Right hindlimb (tissue), 1 donor: ENCODE measurements around the gene LAMA5.

Source experiments
- DNase-seq: peaks from one replicate; pipeline ENCODE4 v3.0.0-alpha.2; 2018

The LAMA5 gene

DNA sequence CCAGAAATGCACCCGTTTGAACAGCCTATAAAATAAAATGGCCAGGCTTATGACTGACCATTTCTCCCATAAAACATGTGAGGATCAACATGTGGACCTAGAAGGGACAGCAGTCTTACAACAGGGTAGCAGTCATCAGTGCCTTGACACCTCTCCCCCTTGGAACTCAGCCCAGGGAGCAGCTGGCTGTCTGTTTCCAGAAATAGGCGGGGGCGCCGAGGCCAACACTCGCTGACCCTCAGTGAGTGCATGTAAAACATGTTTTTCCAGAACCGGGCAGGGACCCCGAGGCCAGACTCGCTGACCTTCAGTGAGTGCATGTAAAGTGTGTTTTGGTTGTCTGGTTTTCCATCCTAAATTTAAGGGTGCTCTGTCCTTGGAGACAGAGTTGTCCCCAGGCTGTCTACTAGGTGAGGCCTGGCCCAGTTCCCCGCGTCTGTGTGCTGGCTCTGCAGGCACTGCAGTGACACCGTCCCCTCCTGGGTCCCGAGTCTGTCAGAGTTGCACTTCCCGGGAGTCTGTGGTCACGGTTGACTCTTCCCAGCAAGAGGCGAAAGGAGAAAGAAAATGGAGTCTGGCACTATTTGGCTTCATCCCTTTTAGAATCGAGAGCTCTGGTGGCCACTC is 84.1 kb downstream of the LAMA5 start:
- DNase-seq: no peak

DNA sequence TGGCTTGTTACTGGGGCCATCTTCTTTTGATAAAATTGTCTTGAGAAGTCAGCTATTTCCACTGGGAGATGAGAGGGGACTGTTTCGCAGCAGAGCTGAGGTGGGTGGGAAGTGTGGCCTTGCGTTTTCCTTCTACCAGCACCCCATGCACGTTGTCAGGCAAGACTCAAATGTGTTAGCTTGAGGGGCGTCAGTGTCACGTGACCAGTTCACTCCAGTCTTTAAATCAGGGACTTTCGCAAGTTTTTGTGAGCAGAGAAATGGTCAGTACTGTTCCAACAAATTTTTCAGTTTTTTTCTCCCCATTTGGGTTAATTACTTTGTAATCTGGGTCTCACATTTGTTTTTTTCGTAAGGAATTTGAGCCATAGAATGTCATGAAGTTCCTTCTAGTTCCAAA is 85.0 kb downstream of the LAMA5 start:
- no peak for DNase-seq

DNA sequence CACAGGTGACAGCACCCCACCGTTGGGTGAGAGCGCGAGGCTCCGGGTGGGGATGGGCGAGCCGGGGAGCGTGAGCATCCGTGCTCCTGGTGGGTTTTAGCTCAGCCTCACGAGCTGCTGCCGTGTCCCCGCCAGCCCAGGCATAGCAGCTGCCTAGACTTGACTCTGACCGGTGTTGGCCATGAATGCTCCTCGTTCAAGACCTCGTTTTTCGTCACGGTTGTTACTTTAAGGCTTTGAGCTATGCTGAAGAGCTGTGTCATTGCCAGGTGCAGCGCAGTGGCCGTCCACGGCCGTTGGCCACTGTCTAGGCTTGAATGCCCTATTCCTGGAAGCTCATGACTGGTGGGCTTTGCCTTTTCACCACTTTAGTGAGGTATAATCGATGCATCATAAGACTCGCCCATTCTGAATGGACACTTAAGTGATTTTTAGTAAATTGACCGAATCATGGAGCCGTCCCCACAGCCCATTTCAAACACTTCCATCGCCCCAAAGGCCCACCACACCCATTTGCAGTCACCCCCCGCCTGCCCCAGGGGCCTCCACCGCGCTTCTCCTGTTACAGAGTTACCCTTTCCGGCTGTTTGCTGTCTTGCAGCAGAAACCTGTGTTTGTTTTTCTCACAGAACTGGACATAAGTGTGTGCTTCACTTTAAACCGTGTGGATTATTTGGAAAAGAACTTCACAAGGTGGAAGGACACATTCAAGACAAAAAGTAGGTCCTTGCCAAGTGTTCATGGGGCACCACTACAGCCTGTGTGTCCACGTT is 85.8 kb downstream of the LAMA5 start:
- DNase-seq: no peak

DNA sequence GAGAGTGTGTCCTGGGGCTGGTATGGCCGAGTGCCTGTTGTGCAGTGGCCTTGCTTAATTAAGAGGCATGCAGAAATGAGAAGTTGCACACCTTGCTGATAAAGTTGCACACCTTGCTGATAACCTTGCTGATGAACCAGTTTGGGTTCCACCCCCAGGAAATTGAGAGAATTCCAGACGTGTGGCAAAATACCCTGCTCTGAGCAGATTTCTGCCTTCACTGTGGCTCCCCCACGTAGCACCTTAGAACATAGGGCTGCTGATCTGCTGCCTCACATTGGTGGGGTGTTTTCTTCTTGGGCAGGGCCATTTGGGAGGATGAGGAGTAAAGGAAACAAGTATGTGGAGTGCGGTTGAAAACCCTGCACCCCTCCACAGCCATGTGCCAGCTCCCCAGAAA is 86.8 kb downstream of the LAMA5 start:
- DNase-seq: no peak

DNA sequence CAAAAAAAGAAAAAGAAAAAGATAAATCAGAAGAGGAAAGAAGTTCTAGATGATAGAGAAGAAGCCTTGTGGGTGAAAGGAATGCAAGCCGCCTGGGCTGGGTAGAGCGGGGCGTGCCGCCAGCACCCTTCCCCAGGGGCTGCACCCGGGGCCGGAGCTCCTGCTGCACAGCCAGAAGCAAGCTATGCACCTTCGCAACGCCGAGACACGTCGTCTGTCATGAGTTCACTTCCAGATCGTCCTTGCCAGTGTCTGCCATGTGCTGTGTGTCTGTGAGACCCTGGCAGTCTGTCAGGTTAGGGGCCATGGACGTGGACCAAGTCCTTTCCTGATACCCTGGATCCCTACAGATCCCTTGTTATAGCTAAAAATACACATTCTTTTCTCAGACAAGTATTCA is 89.9 kb downstream of the LAMA5 start:
- no peak for DNase-seq

DNA sequence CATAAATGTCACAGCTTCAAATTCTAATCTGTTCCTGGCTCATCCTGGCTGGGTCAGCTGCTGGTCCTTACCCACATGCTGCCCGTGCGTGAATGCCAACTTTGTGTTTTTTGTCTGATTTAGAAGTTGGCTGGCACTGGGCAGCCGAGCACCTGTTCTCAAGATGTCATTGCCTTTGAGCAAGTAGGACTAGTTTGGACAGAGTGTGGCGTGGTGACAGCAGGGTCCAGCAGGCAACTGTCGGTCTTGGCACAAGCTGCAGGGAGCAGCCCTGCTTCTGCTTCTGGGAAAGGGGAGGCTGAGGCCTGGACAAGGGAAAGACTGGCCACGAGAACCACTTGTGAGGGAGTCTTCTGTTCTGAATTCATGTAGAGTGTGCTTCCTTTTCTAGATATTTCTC is 90.7 kb downstream of the LAMA5 start:
- DNase-seq: peak; percentile 77

DNA sequence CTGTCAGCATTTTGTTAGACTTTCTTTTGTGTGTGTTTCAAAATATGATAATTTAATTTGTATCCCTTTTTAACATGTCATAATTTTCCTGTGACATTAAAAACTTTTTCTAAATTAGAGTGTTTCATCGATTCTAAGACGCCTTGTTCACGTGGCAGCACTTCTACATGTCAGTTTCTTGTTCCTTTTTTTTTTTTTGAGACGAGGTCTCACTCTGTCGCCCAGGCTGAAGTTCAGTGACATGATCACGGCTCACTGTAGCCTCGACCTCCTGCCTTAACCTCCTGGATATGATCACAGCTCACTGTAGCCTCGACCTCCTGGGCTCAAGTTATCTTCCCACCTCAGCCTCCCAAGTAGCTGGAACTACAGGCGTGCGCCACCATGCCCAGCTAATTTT is 91.9 kb downstream of the LAMA5 start:
- DNase-seq: no peak

DNA sequence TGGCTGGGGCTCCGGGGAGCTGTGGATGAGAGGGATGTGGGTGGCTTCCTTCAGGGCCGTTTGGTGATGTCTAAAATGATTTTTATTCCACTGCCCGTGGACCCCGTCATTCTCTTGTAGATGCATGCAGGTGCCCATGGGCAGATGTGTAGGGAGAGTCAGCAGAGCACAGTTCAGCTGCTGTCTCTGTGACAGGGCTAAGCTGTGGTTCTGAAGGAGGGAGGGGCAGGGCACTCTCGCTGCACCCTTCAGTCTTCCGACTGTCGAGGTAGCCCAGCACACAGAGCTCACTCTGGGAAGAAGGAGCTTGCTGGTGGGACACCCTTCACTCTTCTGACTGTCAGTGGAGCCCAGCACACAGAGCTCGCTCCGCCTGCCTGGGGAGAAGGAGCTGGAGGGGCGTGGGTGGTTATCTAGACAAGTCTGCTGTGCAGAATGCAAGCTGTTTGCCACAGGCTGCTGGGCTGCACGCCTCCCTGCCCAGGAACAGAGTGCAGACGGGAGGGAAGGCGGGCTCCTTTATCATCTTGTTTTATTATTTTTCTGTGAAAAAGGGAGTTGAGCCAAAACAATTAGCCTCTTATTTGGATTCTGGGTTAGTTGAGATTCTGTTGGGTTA is 92.7 kb downstream of the LAMA5 start:
- DNase-seq: no peak

DNA sequence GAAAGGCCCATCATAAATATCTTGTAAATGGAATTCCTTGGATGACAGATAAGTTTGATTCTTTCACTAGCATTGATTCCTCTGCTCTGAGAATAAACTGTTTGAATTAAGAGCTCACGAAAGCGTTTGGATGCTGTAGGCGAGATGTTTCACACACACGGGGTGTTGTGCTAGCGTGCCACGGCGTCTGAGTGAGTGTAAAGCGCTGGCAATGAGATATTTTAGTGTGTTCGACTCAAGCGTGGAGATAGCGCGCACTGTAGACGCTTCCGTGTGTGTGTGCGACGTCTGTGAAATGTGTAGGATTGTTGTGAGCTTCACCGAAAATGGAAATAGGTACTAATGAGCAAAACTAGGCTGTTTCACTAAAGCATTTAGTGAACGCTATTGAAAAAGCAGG is 93.7 kb downstream of the LAMA5 start:
- no peak for DNase-seq

DNA sequence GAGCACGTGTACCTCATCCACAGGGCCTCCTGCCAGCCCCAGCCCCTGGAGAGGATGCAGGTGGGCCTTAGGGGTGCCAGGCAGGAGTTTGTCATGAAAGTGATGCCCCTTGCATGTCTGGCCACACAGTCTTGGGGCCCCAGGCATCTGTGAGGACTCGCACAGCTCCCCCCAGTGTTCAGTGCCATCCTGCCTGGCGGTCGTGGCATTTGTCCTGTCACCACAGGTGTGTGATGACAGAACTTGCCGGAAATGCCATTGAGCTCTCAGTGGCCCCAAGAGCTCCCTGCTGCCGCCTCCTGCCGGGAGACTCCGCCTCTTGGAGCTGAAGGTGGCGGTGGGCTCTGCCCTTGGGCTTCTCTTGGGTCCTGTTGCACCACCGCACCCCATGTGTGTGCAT is 94.9 kb downstream of the LAMA5 start:
- DNase-seq: no peak

DNA sequence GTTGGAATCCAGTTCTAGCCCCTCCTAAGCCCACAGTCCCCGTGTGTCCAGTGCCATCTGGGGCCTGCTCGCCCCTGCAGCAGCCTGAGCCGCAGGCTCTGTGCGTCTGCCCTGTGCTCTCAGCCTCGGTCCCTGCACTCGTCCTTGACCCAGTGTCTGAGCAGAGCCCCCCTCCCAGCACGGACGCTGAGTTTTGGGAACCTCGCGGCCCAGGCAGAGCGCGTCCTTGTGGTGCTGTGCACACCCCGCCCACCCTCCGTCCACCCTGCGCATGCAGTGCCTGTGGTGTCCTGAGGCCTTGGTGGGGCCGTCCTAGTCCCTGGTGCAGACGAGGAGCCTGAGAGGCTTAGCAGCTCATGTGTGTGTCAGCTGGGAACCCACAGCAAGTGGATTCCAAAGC is 97.2 kb downstream of the LAMA5 start:
- no peak for DNase-seq

DNA sequence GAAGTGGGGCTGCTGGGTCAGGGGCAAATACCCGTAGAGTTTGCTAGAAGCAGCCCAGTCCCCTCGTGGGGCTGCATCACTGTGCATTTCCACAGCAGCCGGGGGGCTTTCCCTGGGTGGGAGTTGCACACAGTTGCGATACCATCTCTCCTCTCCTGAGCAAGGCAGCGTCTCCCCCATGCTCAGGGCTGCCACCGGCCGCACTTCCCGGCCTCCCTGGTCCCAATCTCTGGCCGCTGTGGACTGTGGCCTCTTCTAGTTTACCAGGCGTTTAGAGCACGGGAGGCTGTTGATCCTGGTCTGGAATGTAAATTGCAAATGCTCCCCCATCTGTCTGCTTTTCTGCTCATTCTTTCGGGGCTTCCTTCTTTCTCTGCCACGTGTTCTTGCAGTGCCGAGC is 97.7 kb downstream of the LAMA5 start:
- DNase-seq: no peak

DNA sequence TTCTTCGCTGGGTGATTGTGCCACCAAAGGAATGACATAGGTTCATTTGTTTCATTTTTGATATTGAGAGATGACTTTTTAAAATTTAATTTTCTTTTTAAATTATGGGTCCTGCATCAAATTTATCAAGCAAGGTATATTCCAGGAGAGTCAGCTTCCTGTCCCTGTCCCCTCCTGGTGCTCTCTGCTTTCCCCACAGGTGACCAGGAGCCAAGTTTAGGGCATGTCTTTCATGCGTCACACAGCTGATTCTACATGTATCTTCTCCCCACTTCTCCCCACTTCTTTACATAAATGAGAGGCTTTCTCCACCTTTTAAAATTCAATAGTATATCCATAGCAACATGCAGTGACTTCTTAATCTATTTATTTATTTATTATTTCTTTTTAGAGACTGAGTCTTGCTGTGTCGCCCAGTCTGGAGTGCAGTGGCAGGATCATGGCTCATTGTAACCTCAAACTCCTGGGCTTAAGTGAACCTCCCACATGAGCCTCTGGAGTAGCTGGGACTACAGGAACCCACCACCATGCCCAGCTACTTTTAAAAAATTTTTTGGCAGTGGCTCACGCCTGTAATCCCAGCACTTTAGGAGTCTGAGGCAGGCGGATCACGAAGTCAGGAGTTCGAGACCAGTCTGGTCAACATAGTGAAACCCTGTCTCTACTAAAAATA is 98.7 kb downstream of the LAMA5 start:
- DNase-seq: no peak

DNA sequence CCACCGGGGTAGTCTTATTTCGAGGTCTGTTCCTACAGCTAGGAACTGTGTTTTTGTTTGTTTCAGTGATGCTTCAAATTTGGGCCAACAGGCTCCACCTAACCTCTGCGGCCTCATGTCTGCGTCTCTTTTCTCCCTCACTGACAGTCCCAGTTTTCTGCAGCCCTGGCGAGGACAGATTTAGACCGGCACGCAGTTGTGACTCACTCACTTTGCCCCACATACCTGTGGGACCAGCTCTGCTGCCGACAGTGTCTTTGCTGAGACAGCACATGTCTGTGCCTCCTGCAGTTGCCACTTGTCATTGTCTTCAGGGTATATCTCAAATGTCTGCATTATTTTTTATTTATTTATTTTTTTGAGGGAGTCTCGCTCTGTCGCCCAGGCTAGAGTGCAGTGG is 99.6 kb downstream of the LAMA5 start:
- DNase-seq: no peak

DNA sequence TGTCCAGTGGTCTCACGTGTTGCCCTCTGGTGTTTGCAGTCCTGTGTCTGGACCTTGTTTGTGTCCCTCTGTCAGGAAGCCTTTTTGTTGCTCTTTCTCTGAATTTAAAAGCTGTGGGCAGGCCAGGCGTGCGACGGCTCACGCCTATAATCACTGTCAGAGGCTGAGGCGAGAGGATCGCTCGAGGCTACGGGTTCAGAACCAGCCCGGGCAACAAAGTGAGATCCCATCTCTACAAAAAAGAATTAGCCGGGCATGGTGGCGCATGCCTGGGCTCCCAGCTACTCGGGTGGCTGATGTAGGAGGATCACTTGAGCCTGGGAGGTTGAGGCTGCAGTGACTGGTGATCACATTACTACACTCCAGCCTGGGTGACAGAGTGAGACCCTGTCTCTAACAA is 100.3 kb downstream of the LAMA5 start:
- DNase-seq: no peak

DNA sequence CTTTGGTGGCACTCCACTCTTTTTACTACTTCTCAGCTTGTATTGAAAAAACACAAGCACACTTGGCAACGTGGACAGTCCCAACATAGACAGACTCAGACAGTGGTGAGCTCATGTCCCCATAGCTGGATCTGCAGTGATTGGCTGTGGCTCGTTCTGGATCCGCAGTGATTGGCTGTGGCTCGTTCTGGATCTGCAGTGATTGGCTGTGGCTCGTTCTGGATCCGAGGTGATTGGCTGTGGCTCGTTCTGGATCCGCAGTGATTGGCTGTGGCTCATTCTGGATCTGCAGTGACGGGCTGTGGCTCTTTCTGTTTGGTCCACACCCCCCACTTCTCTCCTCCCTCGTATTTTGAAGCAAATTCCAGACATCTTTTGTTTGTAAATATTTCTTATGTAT is 100.8 kb downstream of the LAMA5 start:
- DNase-seq: no peak

DNA sequence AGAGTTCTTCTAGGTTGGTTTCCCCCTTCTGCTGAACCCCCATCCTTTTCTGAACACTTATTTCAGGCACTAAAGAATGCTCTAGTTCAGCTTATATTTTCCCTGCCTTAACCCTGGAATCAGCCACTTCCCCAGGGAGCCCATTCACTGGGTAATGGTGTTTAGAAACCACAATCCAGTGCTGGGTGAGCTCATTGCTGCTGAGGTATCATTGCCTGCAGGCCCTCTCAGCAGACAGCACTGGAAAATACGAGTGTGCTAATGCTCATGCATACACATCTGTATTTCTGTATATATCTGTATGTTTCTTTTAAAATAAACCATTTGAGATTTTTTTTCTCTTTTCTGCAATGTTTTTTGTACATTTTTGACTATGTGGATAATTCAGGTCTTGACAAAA is 101.7 kb downstream of the LAMA5 start:
- DNase-seq: no peak

DNA sequence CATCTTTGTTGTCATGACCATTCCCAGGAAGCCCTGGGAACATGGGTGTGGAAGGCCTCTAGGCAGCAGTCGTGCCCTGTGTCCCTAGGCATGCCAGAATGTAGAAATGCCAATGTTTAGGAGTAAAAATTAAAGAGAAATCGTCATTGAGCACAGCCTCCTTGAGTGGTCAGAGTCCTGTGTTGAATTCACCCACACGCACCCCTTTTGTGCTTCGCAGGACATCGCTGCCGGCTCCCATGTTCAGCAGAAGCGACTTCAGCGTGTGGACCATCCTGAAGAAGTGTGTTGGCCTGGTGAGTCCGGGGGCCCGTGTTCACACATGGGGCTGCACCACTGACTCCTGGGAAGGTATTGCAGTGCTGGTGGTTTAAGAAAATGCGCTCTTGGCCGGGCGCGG is 103.7 kb downstream of the LAMA5 start:
- DNase-seq: no peak

DNA sequence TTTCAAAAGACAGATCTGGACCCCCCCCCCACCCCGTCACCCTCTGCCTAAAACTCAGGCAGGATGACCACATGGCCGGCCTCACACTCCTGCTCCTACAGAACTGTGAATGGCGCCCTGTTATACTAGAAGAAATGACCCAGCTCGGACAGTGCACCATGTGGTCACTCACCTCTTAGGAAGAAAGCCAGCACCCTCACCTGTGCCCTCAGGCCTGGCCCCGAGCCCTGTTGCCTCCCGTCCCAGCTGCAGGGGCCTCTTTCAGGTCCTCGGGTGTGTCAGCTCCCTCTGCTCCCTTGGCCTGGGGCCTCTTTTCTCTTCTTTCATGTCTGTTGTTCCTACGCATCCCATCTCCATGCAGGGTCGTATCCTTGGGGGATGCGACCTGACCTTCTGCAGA is 105.0 kb downstream of the LAMA5 start:
- no peak for DNase-seq

DNA sequence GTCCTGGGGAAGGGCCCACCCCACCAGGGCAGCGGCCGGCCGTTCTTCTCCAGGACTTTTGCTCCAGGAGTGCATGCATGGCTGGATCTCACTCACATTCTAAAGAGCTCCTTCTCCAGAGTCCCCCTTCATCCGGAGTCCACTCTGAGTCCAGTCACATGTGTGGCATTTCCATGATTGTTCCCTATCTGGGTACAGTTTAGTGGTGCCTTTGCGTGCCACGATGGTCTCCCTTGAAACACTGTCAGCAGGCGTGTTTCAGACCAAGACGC is 107.9 kb downstream of the LAMA5 start:
- DNase-seq: no peak
